Measurements from ENCODE around the gene SLC2A10.

The SLC2A10 gene

GRCh38 chr20:46741924-46742668 lies 32.6 kb downstream of the SLC2A10 start:
- TF ChIP-seq POU6F1 (CRISPR knock-in tag; IDR thresholded peaks at IDR 0.05; ENCODE audit: borderline replicate concordance, low read depth) (no peak), PPARA (CRISPR knock-in tag; IDR thresholded peaks at IDR 0.05; ENCODE audit: borderline replicate concordance) (no peak), TSHZ2 (CRISPR knock-in tag; IDR thresholded peaks at IDR 0.05) (no peak), ZNF8 (CRISPR knock-in tag; IDR thresholded peaks at IDR 0.05) (no peak)
- ATAC-seq, result no peak

GRCh38 chr20:46742669-46743045 lies 33.2 kb downstream of the SLC2A10 start:
- TF ChIP-seq ZFP30 (CRISPR knock-in tag; IDR thresholded peaks at IDR 0.05) (no peak), SNAI2 (CRISPR knock-in tag; IDR thresholded peaks at IDR 0.05) (no peak), ESRRG (CRISPR knock-in tag; IDR thresholded peaks at IDR 0.05) (no peak), TSHZ2 (CRISPR knock-in tag; IDR thresholded peaks at IDR 0.05) (no peak), PATZ1 (CRISPR knock-in tag; IDR thresholded peaks at IDR 0.05; ENCODE audit: borderline replicate concordance) (no peak), ZNF70 (CRISPR knock-in tag; IDR thresholded peaks at IDR 0.05) (no peak), POU6F1 (CRISPR knock-in tag; IDR thresholded peaks at IDR 0.05; ENCODE audit: borderline replicate concordance, low read depth) (no peak), CREB5 (CRISPR knock-in tag; IDR thresholded peaks at IDR 0.05; ENCODE audit: low read depth) (no peak), ZFP3 (CRISPR knock-in tag; IDR thresholded peaks at IDR 0.05) (no peak), ARNTL (CRISPR knock-in tag; IDR thresholded peaks at IDR 0.05; ENCODE audit: borderline replicate concordance, low read depth) (no peak)
- no peak for ATAC-seq

GRCh38 chr20:46743088-46743487 lies 33.6 kb downstream of the SLC2A10 start:
- no peak for TF ChIP-seq CSDC2 (CRISPR knock-in tag; IDR thresholded peaks at IDR 0.05)
- TF ChIP-seq ZNF70 (CRISPR knock-in tag; IDR thresholded peaks at IDR 0.05), result no peak
- TF ChIP-seq ZFP30 (CRISPR knock-in tag; IDR thresholded peaks at IDR 0.05), result no peak
- TF ChIP-seq TSHZ2 (CRISPR knock-in tag; IDR thresholded peaks at IDR 0.05), result no peak
- no peak for TF ChIP-seq OSR1 (CRISPR knock-in tag; IDR thresholded peaks at IDR 0.05)
- TF ChIP-seq ZFP3 (CRISPR knock-in tag; IDR thresholded peaks at IDR 0.05), result no peak
- no peak for TF ChIP-seq ARNTL (CRISPR knock-in tag; IDR thresholded peaks at IDR 0.05; ENCODE audit: borderline replicate concordance, low read depth)
- TF ChIP-seq ZNF565 (CRISPR knock-in tag; conservative IDR thresholded peaks at IDR 0.05; ENCODE audit: low read depth), result no peak
- TF ChIP-seq ISL1 (CRISPR knock-in tag; IDR thresholded peaks at IDR 0.05), result no peak
- no peak for TF ChIP-seq ZC3H10 (CRISPR knock-in tag; IDR thresholded peaks at IDR 0.05)

More at GRCh38 chr20:46743088-46743487, 33.6 kb downstream of the SLC2A10 start:
- no peak for ATAC-seq

Data from SK-N-SH treated with all-trans-retinoic acid at 6 μM for 48 hours (cell line).